A673 (cell line): ENCODE measurements around the gene KPNA4.
"Not testable (repeated sequence)": the region's sequence is repeated elsewhere in the genome, so short reads cannot be mapped to it uniquely, and the experiment has no call there.

Source experiments
- EZH2 ChIP-seq: fragments of 200-600 bp; sonication (generic); IDR thresholded peaks from 2 replicates; pipeline ENCODE4 v1.6.1; 2017; ENCODE audit warnings: borderline replicate concordance, low read depth, mild to moderate bottlenecking, mixed read lengths, antibody characterized with exemption, low read length; ENCODE audit not compliant: poor library complexity, severe bottlenecking
- TF ChIP-seq, protein P1 (sequence below): fragments of 300-800, 200-600 bp; sonication (generic); conservative IDR thresholded peaks from 2 replicates; pipeline ENCODE4 v1.5.1; 2017; ENCODE audit warnings: low read depth, mild to moderate bottlenecking, antibody characterized with exemption, low read length, moderate library complexity, mixed read lengths

DNA sequence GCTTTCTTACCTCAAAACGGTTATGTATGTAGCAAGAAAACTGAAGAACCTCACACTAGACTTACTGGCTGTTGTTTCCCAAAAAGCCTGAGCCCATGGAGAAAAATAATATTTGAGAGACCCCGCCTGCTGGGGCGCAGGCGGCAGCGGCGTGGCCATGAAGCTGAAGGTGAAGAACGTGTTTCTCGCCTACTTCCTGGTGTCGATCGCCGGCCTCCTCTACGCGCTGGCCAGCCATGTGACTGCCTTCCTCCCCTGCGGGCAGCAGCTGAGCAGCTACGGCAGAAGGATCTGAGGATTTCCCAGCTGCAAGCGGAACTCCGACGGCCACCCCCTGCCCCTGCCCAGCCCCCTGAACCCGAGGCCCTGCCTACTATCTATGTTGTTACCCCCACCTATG lies 113.1 kb downstream of the KPNA4 start:
- TF ChIP-seq, protein P1, sequence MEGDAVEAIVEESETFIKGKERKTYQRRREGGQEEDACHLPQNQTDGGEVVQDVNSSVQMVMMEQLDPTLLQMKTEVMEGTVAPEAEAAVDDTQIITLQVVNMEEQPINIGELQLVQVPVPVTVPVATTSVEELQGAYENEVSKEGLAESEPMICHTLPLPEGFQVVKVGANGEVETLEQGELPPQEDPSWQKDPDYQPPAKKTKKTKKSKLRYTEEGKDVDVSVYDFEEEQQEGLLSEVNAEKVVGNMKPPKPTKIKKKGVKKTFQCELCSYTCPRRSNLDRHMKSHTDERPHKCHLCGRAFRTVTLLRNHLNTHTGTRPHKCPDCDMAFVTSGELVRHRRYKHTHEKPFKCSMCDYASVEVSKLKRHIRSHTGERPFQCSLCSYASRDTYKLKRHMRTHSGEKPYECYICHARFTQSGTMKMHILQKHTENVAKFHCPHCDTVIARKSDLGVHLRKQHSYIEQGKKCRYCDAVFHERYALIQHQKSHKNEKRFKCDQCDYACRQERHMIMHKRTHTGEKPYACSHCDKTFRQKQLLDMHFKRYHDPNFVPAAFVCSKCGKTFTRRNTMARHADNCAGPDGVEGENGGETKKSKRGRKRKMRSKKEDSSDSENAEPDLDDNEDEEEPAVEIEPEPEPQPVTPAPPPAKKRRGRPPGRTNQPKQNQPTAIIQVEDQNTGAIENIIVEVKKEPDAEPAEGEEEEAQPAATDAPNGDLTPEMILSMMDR: not testable (repeated sequence)
- not testable (repeated sequence) for TF ChIP-seq EZH2
